ENCODE results near the gene MAST2.
A peak's percentile ranks its signal among the peaks of the same experiment; 100 is the strongest.
"Not testable (repeated sequence)": the region's sequence is repeated elsewhere in the genome, so short reads cannot be mapped to it uniquely, and the experiment has no call there.

MAST2 gene

DNA sequence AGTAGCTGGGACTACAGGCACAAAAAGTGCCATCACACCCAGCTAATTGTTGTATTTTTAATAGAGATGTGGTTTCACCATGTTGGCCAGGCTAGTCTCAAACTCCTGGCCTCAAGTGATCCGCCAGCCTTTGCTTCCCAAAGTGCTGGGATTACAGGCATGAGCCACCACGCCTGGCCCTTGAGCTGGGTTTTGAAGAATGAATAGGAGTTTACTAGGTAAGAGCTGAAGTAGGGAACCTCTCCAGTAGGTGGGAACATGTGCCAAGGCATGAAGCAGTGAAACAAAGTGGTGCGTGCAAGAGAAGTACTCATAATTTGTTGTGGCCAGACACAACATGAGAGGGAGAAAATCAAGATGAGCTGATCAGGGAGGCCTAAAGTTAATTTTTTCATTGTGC is 55.8 kb downstream of the MAST2 start:
- H3K4me3 ChIP-seq (ENCODE audit: low read depth, low read length), result no peak overlapping the region
- TF ChIP-seq, protein P1, sequence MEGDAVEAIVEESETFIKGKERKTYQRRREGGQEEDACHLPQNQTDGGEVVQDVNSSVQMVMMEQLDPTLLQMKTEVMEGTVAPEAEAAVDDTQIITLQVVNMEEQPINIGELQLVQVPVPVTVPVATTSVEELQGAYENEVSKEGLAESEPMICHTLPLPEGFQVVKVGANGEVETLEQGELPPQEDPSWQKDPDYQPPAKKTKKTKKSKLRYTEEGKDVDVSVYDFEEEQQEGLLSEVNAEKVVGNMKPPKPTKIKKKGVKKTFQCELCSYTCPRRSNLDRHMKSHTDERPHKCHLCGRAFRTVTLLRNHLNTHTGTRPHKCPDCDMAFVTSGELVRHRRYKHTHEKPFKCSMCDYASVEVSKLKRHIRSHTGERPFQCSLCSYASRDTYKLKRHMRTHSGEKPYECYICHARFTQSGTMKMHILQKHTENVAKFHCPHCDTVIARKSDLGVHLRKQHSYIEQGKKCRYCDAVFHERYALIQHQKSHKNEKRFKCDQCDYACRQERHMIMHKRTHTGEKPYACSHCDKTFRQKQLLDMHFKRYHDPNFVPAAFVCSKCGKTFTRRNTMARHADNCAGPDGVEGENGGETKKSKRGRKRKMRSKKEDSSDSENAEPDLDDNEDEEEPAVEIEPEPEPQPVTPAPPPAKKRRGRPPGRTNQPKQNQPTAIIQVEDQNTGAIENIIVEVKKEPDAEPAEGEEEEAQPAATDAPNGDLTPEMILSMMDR (IDR thresholded peaks at IDR 0.05; ENCODE audit: low read depth, low read length), result no peak

DNA sequence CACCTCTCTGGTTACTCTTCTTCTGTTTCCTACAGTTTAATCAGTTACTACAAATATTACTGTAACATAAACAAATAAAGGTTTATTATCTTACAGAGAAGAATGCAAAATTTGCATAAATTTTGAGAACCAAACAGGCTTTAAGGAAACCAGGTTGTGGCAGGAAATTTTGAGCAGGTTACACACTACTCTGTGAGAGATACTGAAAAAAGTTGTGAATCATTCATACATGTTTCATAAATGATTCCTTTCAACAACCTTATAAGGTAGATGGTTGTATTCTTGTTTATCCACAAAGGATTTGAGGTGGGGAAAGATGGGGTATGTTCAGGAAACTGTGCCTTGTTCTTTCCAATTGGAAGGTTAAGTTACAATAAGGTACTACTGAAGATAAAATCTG is 58.6 kb downstream of the MAST2 start:
- TF ChIP-seq, protein P1 (IDR thresholded peaks at IDR 0.05; ENCODE audit: low read depth, low read length), result no peak

DNA sequence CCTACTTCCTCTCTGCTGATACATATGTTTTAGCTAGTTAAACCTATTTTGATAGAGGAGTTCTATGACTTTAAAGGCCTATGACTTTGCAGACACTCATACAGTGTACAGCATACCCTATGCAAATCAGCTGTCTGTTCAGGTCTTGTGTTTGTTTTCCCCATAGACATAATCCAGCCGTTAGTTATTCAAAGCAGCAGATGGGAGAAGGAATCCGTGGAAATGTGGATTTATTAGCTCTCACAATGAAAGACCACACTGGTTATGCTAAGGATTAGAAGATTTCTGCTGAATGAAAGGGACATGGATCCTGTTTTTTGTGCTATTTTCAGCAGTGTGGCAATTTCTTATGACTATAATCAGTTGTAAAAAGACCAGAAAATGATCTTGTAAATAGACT is 59.8 kb downstream of the MAST2 start:
- TF ChIP-seq, protein P1 (IDR thresholded peaks at IDR 0.05; ENCODE audit: low read depth, low read length), result no peak

More for the DNA sequence above, 58.6 kb downstream of the MAST2 start:
- H3K4me3 ChIP-seq (ENCODE audit: low read depth, low read length), result no peak overlapping the region

DNA sequence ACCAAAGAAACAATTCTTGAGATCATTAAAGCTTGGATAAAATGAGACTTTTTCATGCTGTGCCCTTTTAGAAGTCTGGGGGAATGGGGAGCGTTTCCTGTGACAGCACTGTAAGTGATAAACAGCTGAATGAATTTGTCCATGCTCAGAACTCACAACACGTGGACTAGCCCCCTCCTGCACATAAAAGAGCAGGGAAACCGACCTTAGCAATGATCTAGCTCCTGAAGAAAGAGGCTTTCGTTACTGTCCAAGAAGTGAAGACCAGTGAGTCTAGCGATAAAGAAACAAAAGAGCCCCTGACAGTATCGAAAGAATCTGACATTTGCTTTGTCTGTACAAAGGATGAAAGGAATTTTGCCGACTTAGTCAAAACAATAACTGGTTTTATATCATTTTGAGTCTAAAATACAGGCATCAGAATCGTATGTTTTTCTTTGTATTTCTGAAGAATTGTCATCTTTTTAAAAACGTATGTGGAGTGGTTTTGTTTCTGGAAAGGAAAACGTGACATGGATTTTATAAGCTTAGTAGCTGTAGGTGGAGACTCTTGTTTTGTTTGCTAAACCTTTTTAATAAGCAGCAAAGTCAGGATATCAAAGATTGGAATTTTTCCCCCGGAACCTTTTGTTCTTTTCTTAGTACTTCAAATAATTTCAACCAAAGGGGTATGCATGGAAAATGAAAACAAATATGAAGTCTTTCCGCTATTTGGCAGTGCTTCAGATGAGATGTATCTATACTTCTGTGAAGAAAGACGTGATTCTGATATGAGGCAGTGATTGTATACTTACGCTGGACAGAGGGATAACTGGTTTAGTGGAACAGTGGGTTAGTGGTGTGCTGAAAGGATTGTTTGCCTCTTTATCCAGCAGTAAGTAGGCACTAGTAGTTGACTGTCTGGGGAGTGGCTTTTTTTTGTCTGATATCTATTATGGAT is 61.0 kb downstream of the MAST2 start:
- TF ChIP-seq, protein P1 (IDR thresholded peaks at IDR 0.05; ENCODE audit: low read depth, low read length), result no peak
- peak overlapping the region; percentile 57 for H3K4me3 ChIP-seq (ENCODE audit: low read depth, low read length)

More for the DNA sequence above, 59.8 kb downstream of the MAST2 start:
- H3K4me3 ChIP-seq (ENCODE audit: low read depth, low read length), result no peak overlapping the region

DNA sequence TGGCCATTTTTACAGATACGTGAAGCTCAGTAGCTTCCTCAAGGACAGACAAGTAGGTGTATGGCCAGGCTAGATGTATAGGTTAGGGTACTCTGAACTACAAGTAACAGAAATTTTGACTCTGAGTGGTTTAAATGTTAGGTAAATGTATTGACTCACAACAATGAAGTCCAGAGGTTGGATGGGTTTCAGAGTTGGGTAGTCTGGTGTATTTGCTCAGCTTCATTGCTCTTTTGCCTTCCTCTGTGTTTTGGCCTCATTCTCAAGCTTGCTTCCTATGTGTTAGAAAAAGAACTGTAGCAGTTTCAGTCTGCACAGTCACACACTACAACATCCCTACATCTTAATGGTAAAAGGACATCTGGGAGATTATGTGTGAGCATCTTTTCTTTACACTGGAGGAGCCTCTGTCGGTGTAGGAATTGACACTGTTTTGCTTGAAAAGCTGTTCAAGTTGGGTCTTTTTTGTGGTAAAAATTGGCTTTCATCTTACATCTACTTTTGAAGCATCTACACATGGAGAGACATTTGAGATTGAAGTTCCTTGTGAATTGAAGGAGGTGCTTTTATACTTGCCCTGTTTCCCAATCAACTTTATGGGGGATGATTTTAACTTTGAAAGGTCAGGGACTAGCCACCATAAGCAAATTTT is 64.4 kb downstream of the MAST2 start:
- TF ChIP-seq, protein P1 (IDR thresholded peaks at IDR 0.05; ENCODE audit: low read depth, low read length), result no peak
- no peak overlapping the region for H3K4me3 ChIP-seq (ENCODE audit: low read depth, low read length)

DNA sequence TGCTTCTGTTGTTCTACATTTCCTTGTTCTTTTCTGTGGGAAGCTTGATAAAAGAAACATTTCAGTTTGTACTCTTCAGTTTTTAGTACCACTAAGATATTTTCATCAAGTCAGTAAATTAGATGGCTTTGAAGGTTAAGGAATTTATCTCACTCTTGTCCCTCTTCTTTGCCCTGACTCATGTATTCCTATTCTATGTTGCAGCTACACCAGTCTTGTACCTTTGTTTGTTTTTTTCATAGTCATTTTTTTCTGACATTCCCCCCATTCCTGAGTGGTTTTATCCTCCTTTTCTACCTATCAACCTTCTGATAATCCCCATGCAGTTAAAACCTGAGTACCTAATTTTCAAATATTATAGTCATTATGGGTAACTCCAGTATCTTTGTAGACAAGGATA is 65.4 kb downstream of the MAST2 start:
- TF ChIP-seq, protein P1 (IDR thresholded peaks at IDR 0.05; ENCODE audit: low read depth, low read length), result no peak
- H3K4me3 ChIP-seq (ENCODE audit: low read depth, low read length), result no peak overlapping the region

DNA sequence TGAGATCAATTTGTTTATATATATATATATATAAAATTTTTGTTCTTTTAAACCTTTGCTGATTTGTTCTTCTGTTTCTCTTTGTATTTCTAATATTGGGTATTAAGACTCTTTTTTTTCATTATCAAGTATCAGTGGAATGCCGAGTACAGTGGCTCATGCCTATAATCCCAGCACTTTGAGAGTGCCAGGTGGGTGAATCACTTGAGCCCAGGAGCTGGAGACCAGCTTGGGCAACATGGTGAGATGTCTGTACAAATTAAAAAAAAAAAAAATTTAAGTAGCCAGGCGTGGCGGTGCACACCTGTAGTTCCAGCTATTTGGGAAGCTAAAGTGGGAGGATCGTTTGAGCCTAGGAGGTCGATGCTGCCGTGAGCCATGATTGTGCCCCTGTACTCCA is 67.1 kb downstream of the MAST2 start:
- TF ChIP-seq, protein P1 (IDR thresholded peaks at IDR 0.05; ENCODE audit: low read depth, low read length), result no peak
- no peak overlapping the region for H3K4me3 ChIP-seq (ENCODE audit: low read depth, low read length)

DNA sequence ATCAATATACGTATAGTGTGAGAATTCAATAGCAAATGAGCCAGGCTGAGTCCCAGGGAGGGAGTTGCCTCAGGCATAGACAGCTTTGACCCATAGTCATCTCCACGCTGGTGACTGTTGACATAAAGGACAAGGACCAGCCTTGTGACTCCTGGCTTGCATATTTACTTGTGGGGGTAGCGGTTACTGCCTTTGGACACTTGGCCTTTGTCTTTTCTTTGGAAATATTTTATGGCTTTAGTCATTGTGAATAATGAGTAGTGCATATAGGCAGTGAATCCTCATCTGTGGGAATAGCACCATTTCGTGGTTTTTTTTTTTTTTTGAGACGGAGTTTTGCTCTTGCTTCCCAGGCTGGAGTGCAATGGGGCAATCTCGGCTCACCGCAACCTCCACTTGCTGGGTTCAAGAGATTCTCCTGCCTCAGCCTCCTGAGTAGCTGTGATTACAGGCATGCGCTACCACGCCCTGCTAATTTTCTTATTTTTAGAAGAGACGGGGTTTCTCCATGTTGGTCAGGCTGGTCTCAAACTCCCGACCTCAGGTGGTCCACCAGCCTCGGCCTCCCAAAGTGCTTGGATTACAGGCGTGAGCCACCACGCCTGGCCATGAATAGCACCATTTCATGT is 68.9 kb downstream of the MAST2 start:
- not testable (repeated sequence) for H3K4me3 ChIP-seq (ENCODE audit: low read depth, low read length)
